ENCODE results near the gene SLC9C2.
"Not testable (repeated sequence)": the region's sequence is repeated elsewhere in the genome, so short reads cannot be mapped to it uniquely, and the experiment has no call there.

SLC9C2 gene

GRCh38 chr1:173502104-173502503 lies 100.8 kb downstream of the SLC9C2 start:
- Mint-ChIP-seq H3K4me1 (peaks cover 10% of the 10 kb centered on the region), H3K27me3 (ENCODE audit: low read depth, poor library complexity) (peaks cover 4% of the 10 kb centered on the region), H3K27ac (no peak overlapping the region), H3K4me3 (no peak overlapping the region), H3K9me3 (peaks cover 3% of the 10 kb centered on the region), H3K36me3 (ENCODE audit: low read depth) (no peaks in the 10 kb centered on the region)
- DNase-seq, result no peak
- TF ChIP-seq, protein P1, sequence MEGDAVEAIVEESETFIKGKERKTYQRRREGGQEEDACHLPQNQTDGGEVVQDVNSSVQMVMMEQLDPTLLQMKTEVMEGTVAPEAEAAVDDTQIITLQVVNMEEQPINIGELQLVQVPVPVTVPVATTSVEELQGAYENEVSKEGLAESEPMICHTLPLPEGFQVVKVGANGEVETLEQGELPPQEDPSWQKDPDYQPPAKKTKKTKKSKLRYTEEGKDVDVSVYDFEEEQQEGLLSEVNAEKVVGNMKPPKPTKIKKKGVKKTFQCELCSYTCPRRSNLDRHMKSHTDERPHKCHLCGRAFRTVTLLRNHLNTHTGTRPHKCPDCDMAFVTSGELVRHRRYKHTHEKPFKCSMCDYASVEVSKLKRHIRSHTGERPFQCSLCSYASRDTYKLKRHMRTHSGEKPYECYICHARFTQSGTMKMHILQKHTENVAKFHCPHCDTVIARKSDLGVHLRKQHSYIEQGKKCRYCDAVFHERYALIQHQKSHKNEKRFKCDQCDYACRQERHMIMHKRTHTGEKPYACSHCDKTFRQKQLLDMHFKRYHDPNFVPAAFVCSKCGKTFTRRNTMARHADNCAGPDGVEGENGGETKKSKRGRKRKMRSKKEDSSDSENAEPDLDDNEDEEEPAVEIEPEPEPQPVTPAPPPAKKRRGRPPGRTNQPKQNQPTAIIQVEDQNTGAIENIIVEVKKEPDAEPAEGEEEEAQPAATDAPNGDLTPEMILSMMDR (IDR thresholded peaks at IDR 0.05), result no peak

- TF ChIP-seq, protein P1 (IDR thresholded peaks at IDR 0.05), result no peak
- no peaks in the 10 kb centered on the region for H3K4me1 Mint-ChIP-seq
- H3K27ac Mint-ChIP-seq, result no peak overlapping the region
- H3K4me3 Mint-ChIP-seq, result no peak overlapping the region
- peaks cover 20% of the 10 kb centered on the region for H3K9me3 Mint-ChIP-seq
- peaks cover 4% of the 10 kb centered on the region for H3K27me3 Mint-ChIP-seq (ENCODE audit: low read depth, poor library complexity)
- no peak for DNase-seq
- H3K36me3 Mint-ChIP-seq (ENCODE audit: low read depth), result no peaks in the 10 kb centered on the region
Observed at GRCh38 chr1:173499729-173500128, 103.1 kb downstream of the SLC9C2 start.

DNA sequence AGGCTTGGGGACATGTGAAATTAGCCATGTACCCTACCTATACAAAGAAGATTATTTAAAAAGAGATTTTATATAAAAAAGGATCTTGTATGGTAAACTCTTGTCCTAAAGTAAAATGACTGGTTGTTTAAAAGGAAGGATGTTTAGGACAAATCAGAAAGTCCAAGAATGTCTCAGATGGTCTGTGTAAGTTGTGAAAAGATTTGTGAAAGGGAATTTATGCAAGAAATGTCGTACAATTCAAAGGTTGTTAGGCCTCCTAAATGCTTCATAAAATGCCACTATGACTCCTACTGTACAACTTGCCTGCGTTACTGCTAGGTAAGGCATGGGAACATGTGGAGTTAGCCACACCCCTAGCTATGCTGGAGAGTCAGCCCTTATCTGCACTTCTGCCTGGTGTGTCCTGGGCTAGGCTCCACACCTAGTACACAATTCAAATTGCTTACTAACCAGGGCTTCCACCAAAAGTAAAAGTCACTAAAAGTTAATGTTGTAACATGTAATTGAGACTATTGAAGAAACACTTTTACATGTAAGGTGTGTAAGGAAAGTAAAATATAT lies 106.0 kb downstream of the SLC9C2 start:
- DNase-seq, result no peak
- peaks cover 4% of the 10 kb centered on the region for H3K27me3 Mint-ChIP-seq (ENCODE audit: low read depth, poor library complexity)
- TF ChIP-seq, protein P1 (IDR thresholded peaks at IDR 0.05), result no peak
- no peak overlapping the region for H3K27ac Mint-ChIP-seq
- no peak overlapping the region for H3K4me3 Mint-ChIP-seq
- H3K4me1 Mint-ChIP-seq, result no peaks in the 10 kb centered on the region
- peaks cover 40% of the 10 kb centered on the region for H3K9me3 Mint-ChIP-seq
- H3K36me3 Mint-ChIP-seq (ENCODE audit: low read depth), result peaks cover 18% of the 10 kb centered on the region

- H3K27ac Mint-ChIP-seq, result no peak overlapping the region
- H3K9me3 Mint-ChIP-seq, result peaks cover 40% of the 10 kb centered on the region
- no peak for DNase-seq
- H3K27me3 Mint-ChIP-seq (ENCODE audit: low read depth, poor library complexity), result peaks cover 4% of the 10 kb centered on the region
- peaks cover 18% of the 10 kb centered on the region for H3K36me3 Mint-ChIP-seq (ENCODE audit: low read depth)
- no peaks in the 10 kb centered on the region for H3K4me1 Mint-ChIP-seq
- H3K4me3 Mint-ChIP-seq, result no peak overlapping the region
- TF ChIP-seq, protein P1 (IDR thresholded peaks at IDR 0.05), result no peak
Observed at GRCh38 chr1:173495609-173496267, 107.1 kb downstream of the SLC9C2 start.

DNA sequence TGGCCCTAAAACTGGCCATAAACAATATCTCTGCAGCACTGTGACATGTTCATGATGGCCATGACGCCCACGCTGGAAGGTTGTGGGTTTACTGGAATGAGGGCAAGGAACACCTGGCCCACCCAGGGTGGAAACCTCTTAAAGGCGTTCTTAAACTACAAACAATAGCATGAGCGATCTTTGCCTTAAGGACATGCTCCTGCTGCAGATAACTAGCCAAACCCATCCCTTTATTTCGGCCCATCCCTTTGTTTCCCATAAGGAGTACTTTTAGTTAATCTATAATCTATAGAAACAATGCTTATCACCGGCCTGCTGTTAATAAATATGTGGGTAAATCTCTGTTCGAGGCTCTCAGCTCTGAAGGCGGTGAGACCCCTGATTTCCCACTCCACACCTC lies 109.7 kb downstream of the SLC9C2 start:
- H3K27ac Mint-ChIP-seq; H3K27me3 Mint-ChIP-seq (ENCODE audit: low read depth, poor library complexity); H3K4me3 Mint-ChIP-seq; H3K4me1 Mint-ChIP-seq; DNase-seq: not testable (repeated sequence)
- Mint-ChIP-seq H3K9me3 (peaks cover 40% of the 10 kb centered on the region), H3K36me3 (ENCODE audit: low read depth) (peaks cover 44% of the 10 kb centered on the region)

- TF ChIP-seq, protein P1 (IDR thresholded peaks at IDR 0.05), result no peak
- Mint-ChIP-seq H3K9me3 (peaks cover 31% of the 10 kb centered on the region), H3K27me3 (ENCODE audit: low read depth, poor library complexity) (no peaks in the 10 kb centered on the region), H3K4me1 (no peaks in the 10 kb centered on the region), H3K4me3 (no peak overlapping the region), H3K27ac (no peak overlapping the region), H3K36me3 (ENCODE audit: low read depth) (peaks cover 58% of the 10 kb centered on the region)
- no peak for DNase-seq
Observed at GRCh38 chr1:173491508-173491907, 111.4 kb downstream of the SLC9C2 start.

All from nephron progenitor cell (in vitro differentiated cells).